Activated gamma-delta T cell (primary cell): ENCODE results near the gene DNER.

Experiments used
- DNase-seq: peaks from one replicate; lab custom pipeline; 2025; lab: John Stamatoyannopoulos, UW

The DNER gene

GRCh38 chr2:229438430-229439159 lies 275.8 kb downstream of the DNER start:
- no peak for DNase-seq

GRCh38 chr2:229437467-229437866 lies 276.9 kb downstream of the DNER start:
- no peak for DNase-seq

GRCh38 chr2:229434187-229434586 lies 280.2 kb downstream of the DNER start:
- DNase-seq = no peak

GRCh38 chr2:229433351-229433750 lies 281.0 kb downstream of the DNER start:
- DNase-seq = no peak

- no peak for DNase-seq
These were observed 282.9 kb downstream of the DNER start for GRCh38 chr2:229431327-229431954.

- no peak for DNase-seq
These were observed 284.8 kb downstream of the DNER start for GRCh38 chr2:229429589-229429988.

GRCh38 chr2:229426464-229426863 lies 287.9 kb downstream of the DNER start:
- no peak for DNase-seq

- no peak for DNase-seq
These were observed 288.8 kb downstream of the DNER start for GRCh38 chr2:229425598-229425997.

GRCh38 chr2:229422063-229422462 lies 292.3 kb downstream of the DNER start:
- DNase-seq = no peak

- no peak for DNase-seq
These were observed 295.2 kb downstream of the DNER start for GRCh38 chr2:229419158-229419557.

GRCh38 chr2:229417916-229418315 lies 296.4 kb downstream of the DNER start:
- DNase-seq = no peak

GRCh38 chr2:229417176-229417575 lies 297.2 kb downstream of the DNER start:
- DNase-seq = no peak

- DNase-seq = no peak
These were observed 298.1 kb downstream of the DNER start for GRCh38 chr2:229416116-229416694.

- DNase-seq = no peak
These were observed 299.7 kb downstream of the DNER start for GRCh38 chr2:229414631-229415030.

GRCh38 chr2:229412686-229413085 lies 301.7 kb downstream of the DNER start:
- DNase-seq = no peak

GRCh38 chr2:229410946-229411345 lies 303.4 kb downstream of the DNER start:
- DNase-seq = no peak

GRCh38 chr2:229410264-229410663 lies 304.1 kb downstream of the DNER start:
- DNase-seq = no peak

- DNase-seq = no peak
These were observed 304.6 kb downstream of the DNER start for GRCh38 chr2:229409751-229410181.

- DNase-seq = no peak
These were observed 305.4 kb downstream of the DNER start for GRCh38 chr2:229408962-229409361.

- no peak for DNase-seq
These were observed 306.0 kb downstream of the DNER start for GRCh38 chr2:229408356-229408755.

- no peak for DNase-seq
These were observed 307.2 kb downstream of the DNER start for GRCh38 chr2:229407170-229407569.

- DNase-seq = no peak
These were observed 308.6 kb downstream of the DNER start for GRCh38 chr2:229405796-229406195.

- DNase-seq = no peak
These were observed 311.1 kb downstream of the DNER start for GRCh38 chr2:229403296-229403695.
